ENCODE results near the gene TSHZ3. TPM values are rescaled to one million over a fixed set of nuclear protein-coding genes. Genes with fewer than 3 reads are reported as not detected.

The TSHZ3 gene
- total and polyA plus RNA-seq, 2 of the 8 experiments (the other 6 are each of a cell fraction or from before 2014, with no cell fraction given), result 3.1 to 12.3 TPM

DNA sequence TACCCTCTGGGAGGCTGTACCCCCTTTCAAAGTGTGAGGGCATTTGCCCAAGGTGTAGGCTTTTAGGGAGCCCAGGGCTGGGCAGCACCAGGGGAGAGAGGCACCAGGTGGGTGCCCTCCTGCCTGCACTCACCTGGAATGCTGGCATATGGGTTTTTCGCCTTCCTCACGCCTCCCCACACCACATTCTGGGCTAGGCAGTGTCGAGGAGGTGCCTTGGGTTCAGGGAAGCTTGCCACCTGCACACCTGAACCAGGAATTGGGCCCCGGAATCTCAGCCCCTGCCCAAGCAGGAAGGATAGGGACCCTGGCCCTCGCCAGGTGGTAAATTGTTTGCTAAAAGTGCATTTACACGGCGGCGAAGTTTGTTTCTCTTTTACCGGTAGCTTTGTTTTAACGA, 5.1 kb upstream of the TSHZ3 start:
- peak overlapping the region; percentile 86 to 95 for H3K4me2 ChIP-seq (ENCODE audit: insufficient read depth in 1 of 2, low read depth in 2 of 2, low read length in 2 of 2)
- no peaks in the 10 kb centered on the region for H3K9me3 ChIP-seq (ENCODE audit: insufficient read depth in 2 of 2, low read depth in 1 of 2, low read length in 1 of 2)
- peaks cover 32% of the 10 kb centered on the region; the same call in 1 of the 2 replicates for H3K23me2 ChIP-seq (ENCODE audit: low read depth, low read length)
- H2BK120ac ChIP-seq (replicated peaks; ENCODE audit: low read depth, low read length), result no peak overlapping the region
- 4% methylated on average over 10 of the region's 10 CpGs; no CpG with 5 or more reads in 1 of the 2 experiments for WGBS, 2 experiments (ENCODE audit: extremely low coverage in 1 of 2, insufficient coverage in 1 of 2, insufficient read length in 1 of 2, insufficient replicate concordance in 2 of 2, low coverage in 1 of 2, low lambda C conversion rate in 2 of 2, missing lambda C conversion rate in 1 of 2)
- CTCF ChIA-PET (ENCODE audit: partially characterized antibody), result interaction anchor here (0.7 to 3.6 kb wide), 19 partner anchors 9 to 869 kb away, joined by 3 to 19 read pairs (median 5); no protein-coding TSS in a partner anchor
- H2BK15ac ChIP-seq (ENCODE audit: low read length), result no peak overlapping the region; the same call in 1 of the 2 replicates
- H3K9ac ChIP-seq (replicated peaks in 1 of 4; ENCODE audit: extremely low read depth in 1 of 4, low read depth in 3 of 4, low read length in 3 of 4), result no peak overlapping the region
- no peaks in the 10 kb centered on the region for H3K79me2 ChIP-seq (ENCODE audit: control insufficient read depth in 1 of 2, insufficient read depth in 2 of 2, low read length in 2 of 2)
- no peak overlapping the region for H3K4ac ChIP-seq (replicated peaks; ENCODE audit: insufficient read length, low read depth, low read length)
- DNase-seq (ENCODE audit: low read depth in 1 of 2, low spot score in 2 of 2) (peak in 1 of 2 experiments; percentile 66), FAIRE-seq (no peak)
- peaks cover 40 to 70% (median 64%) of the 10 kb centered on the region in 4 experiments; a peak in 6 of 7 replicates for H3K27me3 ChIP-seq (replicated peaks in 1 of 4; ENCODE audit: control insufficient read depth in 3 of 4, extremely low read depth in 1 of 4, insufficient read depth in 3 of 4, low read length in 3 of 4)
- H3K4me1 ChIP-seq (replicated peaks in 1 of 4; ENCODE audit: control insufficient read depth in 3 of 4, insufficient read depth in 4 of 4, low read length in 3 of 4), result peaks cover 11 to 33% (median 23%) of the 10 kb centered on the region in 4 experiments
- peaks cover 0 to 6% of the 10 kb centered on the region in 2 experiments for H4K20me1 ChIP-seq (replicated peaks in 1 of 2; ENCODE audit: control insufficient read depth in 1 of 2, insufficient read depth in 2 of 2, low read length in 2 of 2)
- H2BK5ac ChIP-seq (ENCODE audit: low read depth, low read length), result peak overlapping the region; percentile 41; the same call in 1 of the 2 replicates
- no peak overlapping the region for H3K27ac ChIP-seq (ENCODE audit: low read depth, low read length)
- H4K91ac ChIP-seq (replicated peaks; ENCODE audit: insufficient read length, low read length), result peak overlapping the region; percentile 2
- TF ChIP-seq TCF12 (IDR thresholded peaks at IDR 0.05; ENCODE audit: low read depth, low read length), result peak; percentile 55; the same call in 1 of the 2 replicates
- no peak for TF ChIP-seq NANOG (IDR thresholded peaks at IDR 0.05; ENCODE audit: insufficient read depth, low read depth, low read length, poor library complexity, severe bottlenecking)
- 0 out of 2 replicates have a peak, but pooled peaks have one; percentile 1 for TF ChIP-seq PHF8 (conservative IDR thresholded peaks at IDR 0.05; ENCODE audit: low read depth, low read length)
- peak; percentile 27 for TF ChIP-seq CTBP2 (IDR thresholded peaks at IDR 0.05; ENCODE audit: borderline replicate concordance, insufficient read depth, insufficient read length, low read length)
- no peak for TF ChIP-seq YY1 (IDR thresholded peaks at IDR 0.05; ENCODE audit: low read depth, low read length)
- peak overlapping the region; percentile 26 to 82 (median 45); a peak in 5 of 8 replicates for H3K4me3 ChIP-seq (ENCODE audit: extremely low read depth in 1 of 4, insufficient read depth in 2 of 4, low read depth in 3 of 4, low read length in 4 of 4)
- no peaks in the 10 kb centered on the region for H3K36me3 ChIP-seq (ENCODE audit: control insufficient read depth in 2 of 4, insufficient read depth in 4 of 4, low read length in 3 of 4)
- H3K18ac ChIP-seq (ENCODE audit: extremely low read depth, low read length), result 0 out of 2 replicates have a peak overlapping the region, but pooled peaks have one; percentile 32
- POLR2A ChIA-PET (ENCODE audit: partially characterized antibody), result interaction anchor here (0.9 to 5.2 kb wide), 6 partner anchors 16 to 64 kb away, joined by 3 to 25 read pairs (median 3); no protein-coding TSS in a partner anchor
- H2BK20ac ChIP-seq (ENCODE audit: low read length), result peak overlapping the region; percentile 11; the same call in 1 of the 2 replicates
- H2AK5ac ChIP-seq (ENCODE audit: low read depth, low read length), result 0 out of 2 replicates have a peak overlapping the region, but pooled peaks have one; percentile 47
- no peak overlapping the region for H3K56ac ChIP-seq (replicated peaks; ENCODE audit: insufficient read length, low read depth, low read length)
- H2AFZ ChIP-seq (ENCODE audit: low read length), result no peak overlapping the region
- no peak overlapping the region for H3K14ac ChIP-seq (ENCODE audit: insufficient read length)
- no peak overlapping the region for H3K23ac ChIP-seq (ENCODE audit: insufficient read length)
- H4K5ac ChIP-seq (ENCODE audit: insufficient read length, low read depth, low read length), result no peak overlapping the region
- no peak overlapping the region; the same call in 1 of the 2 replicates for H4K8ac ChIP-seq (ENCODE audit: extremely low read depth, insufficient read depth, low read length)
- H2BK12ac ChIP-seq (ENCODE audit: low read depth, low read length), result 0 out of 2 replicates have a peak overlapping the region, but pooled peaks have one; percentile 90
- H3K79me1 ChIP-seq (ENCODE audit: low read depth, low read length), result no peaks in the 10 kb centered on the region
